NB4 (cell line): Measurements from ENCODE around the gene TP53TG3F.
"Not testable (repeated sequence)": the region's sequence is repeated elsewhere in the genome, so short reads cannot be mapped to it uniquely, and the experiment has no call there.

Experiments used
- DNase-seq: peaks from one replicate; pipeline ENCODE4 v3.0.0; 2010; ENCODE audit warnings: low read depth
- H3K4me3 ChIP-seq: one replicate; pipeline ENCODE4 v1.5.1; 2011; ENCODE audit warnings: mild to moderate bottlenecking, low read depth, low read length, moderate library complexity

The TP53TG3F gene

GRCh38 chr16:33459312-33459711 is at the start of gene TP53TG3F:
Gene TP53TG3F, plus strand, starts transcription at chr16:33459612. Its CDS starts 68 bp downstream, at chr16:33459680.
- not testable (repeated sequence) for H3K4me3 ChIP-seq, DNase-seq

DNA sequence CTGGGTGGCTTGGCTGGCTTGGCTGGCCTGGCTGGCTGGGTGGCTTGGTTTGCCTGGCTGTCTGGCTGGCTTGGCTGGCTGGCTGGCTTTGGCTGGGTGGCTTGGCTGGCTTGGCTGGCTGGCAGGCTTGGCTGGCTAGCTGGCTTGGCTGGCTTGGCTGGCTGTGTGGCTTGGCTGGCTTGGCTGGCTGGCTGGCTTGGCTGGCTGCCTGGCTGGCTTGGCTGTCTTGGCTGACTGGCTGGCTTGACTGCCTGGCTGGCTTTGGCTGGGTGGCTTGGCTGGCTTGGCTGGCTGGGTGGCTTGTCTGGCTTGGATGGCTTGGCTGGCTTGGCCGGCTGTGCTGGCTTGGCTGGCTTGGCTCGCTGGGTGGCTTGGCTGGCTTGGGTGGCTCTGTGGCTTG is 32.2 kb downstream of the TP53TG3F start:
- not testable (repeated sequence) for H3K4me3 ChIP-seq, DNase-seq

DNA sequence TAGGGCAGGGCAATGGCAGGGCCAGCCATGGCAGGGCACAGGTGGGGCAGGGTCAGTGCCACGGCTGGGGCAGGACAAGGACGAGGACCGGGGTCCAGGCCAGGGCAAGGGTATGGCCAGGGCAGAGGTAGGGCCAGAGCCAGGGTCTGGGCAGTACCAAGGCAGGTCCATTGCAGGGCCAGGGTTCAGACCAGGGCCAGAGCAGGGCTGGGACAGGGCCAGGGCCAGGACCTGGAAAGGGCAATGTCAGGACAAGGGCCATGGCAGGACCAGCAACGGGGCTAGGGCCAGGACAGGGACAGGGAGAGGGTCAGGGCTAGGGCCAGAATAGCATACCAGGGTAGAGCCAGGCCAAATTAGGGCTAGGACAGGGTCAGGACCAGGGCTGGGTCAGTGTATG is 47.8 kb downstream of the TP53TG3F start:
- H3K4me3 ChIP-seq, DNase-seq: not testable (repeated sequence)

DNA sequence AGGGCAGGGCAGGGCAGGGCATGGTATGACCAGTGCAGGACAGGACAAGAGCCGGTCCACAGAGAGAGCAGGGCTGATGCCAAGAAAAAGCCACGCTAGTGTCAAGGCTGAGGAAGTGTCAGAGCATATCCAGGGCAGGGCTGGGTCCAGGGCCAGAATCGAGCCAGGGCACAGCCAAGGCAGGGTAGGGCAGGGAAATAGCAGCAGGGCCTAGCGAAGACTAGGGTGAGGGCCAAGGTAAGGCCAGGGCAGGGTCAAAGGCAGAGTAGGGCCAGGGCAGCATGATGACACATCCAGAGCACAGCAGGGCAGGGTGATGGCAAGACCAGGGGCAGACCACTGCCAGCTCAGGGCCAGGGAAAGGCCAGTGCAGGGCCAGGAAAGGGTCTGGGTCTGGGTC is 49.7 kb downstream of the TP53TG3F start:
- not testable (repeated sequence) for DNase-seq

DNA sequence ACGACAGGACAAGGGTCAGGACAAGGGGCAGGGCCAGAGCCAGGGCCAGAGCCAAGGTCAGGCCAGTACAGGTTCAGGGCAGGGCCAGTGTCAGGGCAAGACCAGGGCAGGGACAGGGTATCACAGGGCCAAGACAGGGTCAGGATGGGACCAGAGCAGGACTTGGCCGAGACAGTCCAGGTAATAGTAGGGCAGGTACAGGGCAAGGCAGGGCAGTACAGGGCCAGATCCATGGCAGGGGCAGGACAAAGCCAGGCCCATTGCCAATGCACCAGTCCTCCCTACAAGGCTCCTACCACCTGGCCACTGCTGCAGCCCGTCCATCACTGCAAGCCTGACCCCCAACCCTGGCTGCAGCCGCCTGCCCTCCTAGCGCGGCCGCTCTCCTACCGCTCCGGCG is 50.5 kb downstream of the TP53TG3F start:
- not testable (repeated sequence) for DNase-seq, H3K4me3 ChIP-seq

More for the DNA sequence above, 49.7 kb downstream of the TP53TG3F start:
- H3K4me3 ChIP-seq = not testable (repeated sequence)
